CD14-positive monocyte (primary cell): ENCODE measurements around the gene CKMT2. TPM values are rescaled to one million over a fixed set of nuclear protein-coding genes. Genes with fewer than 3 reads are reported as not detected.

ENCODE experiments used
- DNase-seq, 3 donors: peaks; one replicate each; pipeline ENCODE4 v3.0.0-alpha.2; 2011 to 2022
- H2AFZ ChIP-seq: 2 replicates; pipeline ENCODE4 v1.6.0; 2012; ENCODE audit warnings: mild to moderate bottlenecking, low read depth, low read length, inconsistent platforms; ENCODE audit not compliant: insufficient read depth, poor library complexity, severe bottlenecking
- H3K27ac ChIP-seq, 2 donors: 1 replicate in 1 of 2; 2 replicates in 1 of 2; pipeline ENCODE4 v1.5.1; 2012 to 2013; ENCODE audit warnings: low read length in 2 of 2, control low read depth in 1 of 2, inconsistent platforms in 1 of 2, low read depth in 1 of 2, mild to moderate bottlenecking in 1 of 2
- H3K27me3 ChIP-seq, 2 donors: one replicate each; pipeline versions ENCODE4 v1.6.0 to v1.6.1; 2011 to 2013; ENCODE audit warnings: low read length in 2 of 2; ENCODE audit not compliant: control insufficient read depth in 2 of 2, insufficient read depth in 2 of 2
- H3K36me3 ChIP-seq, 2 donors: replicated peaks in 1 of 2; 1 replicate in 1 of 2; 2 replicates in 1 of 2; pipeline versions ENCODE4 v1.5.1 to v1.6.1; 2012 to 2013; ENCODE audit warnings: low read length in 2 of 2, control low read depth in 1 of 2, inconsistent platforms in 1 of 2, mild to moderate bottlenecking in 1 of 2; ENCODE audit not compliant: insufficient read depth in 2 of 2, control insufficient read depth in 1 of 2
- H3K4me1 ChIP-seq, 2 donors: 1 replicate in 1 of 2; 2 replicates in 1 of 2; pipeline versions ENCODE4 v1.5.1 to v1.6.1; 2012 to 2013; ENCODE audit warnings: low read length in 2 of 2, control low read depth in 1 of 2, inconsistent platforms in 1 of 2, mild to moderate bottlenecking in 1 of 2, moderate library complexity in 1 of 2; ENCODE audit not compliant: insufficient read depth in 2 of 2, control insufficient read depth in 1 of 2
- H3K4me2 ChIP-seq: replicated peaks from 2 replicates; pipeline ENCODE3; 2012; ENCODE audit warnings: low read length, moderate library complexity, mild to moderate bottlenecking; ENCODE audit not compliant: poor library complexity, severe bottlenecking; ENCODE audit errors: extremely low read depth
- H3K4me3 ChIP-seq, 3 experiments: fragments of 200-600 bp in 1 of 3; sonication (generic) in 1 of 3; replicated peaks in 1 of 3; 1 replicate in 2 of 3; 2 replicates in 1 of 3; pipeline ENCODE4 v1.5.1; 2011 to 2013; ENCODE audit warnings: low read length in 3 of 3, mild to moderate bottlenecking in 3 of 3, control low read depth in 2 of 3, low read depth in 2 of 3, inconsistent platforms in 1 of 3, moderate library complexity in 1 of 3
- H3K79me2 ChIP-seq: 2 replicates; pipeline ENCODE4 v1.6.0; 2012; ENCODE audit warnings: mild to moderate bottlenecking, control low read depth, inconsistent platforms, low read length, moderate library complexity; ENCODE audit not compliant: insufficient read depth
- H3K9ac ChIP-seq: 2 replicates; pipeline ENCODE4 v1.6.0; 2017; ENCODE audit warnings: low read length, mild to moderate bottlenecking; ENCODE audit not compliant: insufficient read depth, poor library complexity, severe bottlenecking
- H3K9me3 ChIP-seq, 2 donors: replicated peaks in 1 of 2; 1 replicate in 1 of 2; 2 replicates in 1 of 2; pipeline versions ENCODE4 v1.5.1 to v1.6.1; 2012 to 2013; ENCODE audit warnings: low read length in 2 of 2, control low read depth in 1 of 2; ENCODE audit not compliant: control insufficient read depth in 1 of 2, insufficient read depth in 1 of 2
- H4K20me1 ChIP-seq: 2 replicates; pipeline ENCODE4 v1.6.0; 2012; ENCODE audit warnings: mild to moderate bottlenecking, low read length, control low read depth, moderate library complexity; ENCODE audit not compliant: insufficient read depth
- H3K27ac Mint-ChIP-seq, 7 donors: one replicate each; pipeline ENCODE4 v1.8.0; 2020; ENCODE audit warnings: mild to moderate bottlenecking in 7 of 7, mixed read lengths in 7 of 7, moderate library complexity in 6 of 7, inconsistent platforms in 2 of 7
- H3K27me3 Mint-ChIP-seq, 3 donors: one replicate each; pipeline ENCODE4 v1.8.0; 2021 to 2022; ENCODE audit warnings: low read depth in 3 of 3, mild to moderate bottlenecking in 3 of 3, mixed read lengths in 3 of 3, moderate library complexity in 3 of 3, inconsistent platforms in 1 of 3
- H3K36me3 Mint-ChIP-seq, 2 donors: one replicate each; pipeline ENCODE4 v1.8.0; 2020; ENCODE audit warnings: mixed read lengths in 2 of 2, inconsistent platforms in 1 of 2, mild to moderate bottlenecking in 1 of 2
- H3K4me1 Mint-ChIP-seq: one replicate; pipeline ENCODE4 v1.8.0; 2020; ENCODE audit warnings: mild to moderate bottlenecking, mixed read lengths
- H3K4me3 Mint-ChIP-seq, 2 donors: one replicate each; pipeline ENCODE4 v1.8.0; 2020; ENCODE audit warnings: mild to moderate bottlenecking in 2 of 2, mixed read lengths in 2 of 2, moderate library complexity in 1 of 2
- H3K9me3 Mint-ChIP-seq, 7 donors: one replicate each; pipeline ENCODE4 v1.8.0; 2020 to 2022; ENCODE audit warnings: mixed read lengths in 7 of 7, mild to moderate bottlenecking in 6 of 7, moderate library complexity in 6 of 7, inconsistent platforms in 2 of 7
- CTCF ChIP-seq: fragments of 200-600 bp; IDR thresholded peaks from one replicate; pipeline ENCODE4 v1.8.0; 2022; ENCODE audit warnings: antibody characterized with exemption, mild to moderate bottlenecking
- WGBS: methylation state at CpG from one replicate; pipeline ENCODE4 v1.1.5; 2013; ENCODE audit warnings: missing lambda C conversion rate; ENCODE audit not compliant: insufficient coverage; 5-methylcytosine and 5-hydroxymethylcytosine counted together
- intact Hi-C, 2 donors: fragments of 100-400 bp; cut with micrococcal nuclease; formaldehyde crosslinking; loops; one replicate each; pipeline versions ENCODE4 v1.15.0 to v1.15.1; 2023
- polyA plus RNA-seq, 3 donors: library from polyadenylated mRNA; depleted of rRNA in 1 of 3; unstranded in 2 of 3; stranded (reverse) in 1 of 3; fragments of 300-500 nt in 2 of 3; fragments of >200 nt in 1 of 3; fragmentation: Illumina TruSeq in 2 of 3; gene quantifications; 1 replicate in 2 of 3; 2 replicates in 1 of 3; pipeline ENCODE4 v1.2.3, GENCODE V29; 2012 to 2021

The CKMT2 gene
- polyA plus RNA-seq, 3 donors, result not detected

GRCh38 chr5:81246697-81247096 is 13.6 kb downstream of the CKMT2 start:
- TF ChIP-seq CTCF, result no peak
- DNase-seq, result no peak
- Histone ChIP-seq H3K4me2 (no peak overlapping the region), H3K4me3 (no peak overlapping the region), H3K9ac (no peak overlapping the region), H2AFZ (no peak overlapping the region), H3K27ac (no peak overlapping the region), H3K27me3 (no peaks in the 10 kb centered on the region), H4K20me1 (no peaks in the 10 kb centered on the region), H3K36me3 (no peaks in the 10 kb centered on the region), H3K79me2 (no peaks in the 10 kb centered on the region), H3K4me1 (no peaks in the 10 kb centered on the region), H3K9me3 (no peaks in the 10 kb centered on the region)
- H3K27ac Mint-ChIP-seq, result no peak overlapping the region
- no peak overlapping the region for H3K4me3 Mint-ChIP-seq
- peaks cover 0 to 3% (median 0%) of the 10 kb centered on the region in 3 donors for H3K27me3 Mint-ChIP-seq
- H3K36me3 Mint-ChIP-seq, result peaks cover 2% of the 10 kb centered on the region in 2 donors
- WGBS, result 100% methylated on average over 4 of the region's 6 CpGs
- peaks cover 0 to 3% (median 0%) of the 10 kb centered on the region in 7 donors for H3K9me3 Mint-ChIP-seq
- H3K4me1 Mint-ChIP-seq, result no peaks in the 10 kb centered on the region
- intact Hi-C loops, result no loop called here

- no peak overlapping the region for H3K27ac ChIP-seq
- no peaks in the 10 kb centered on the region for H3K36me3 ChIP-seq
- peaks cover 0 to 3% (median 0%) of the 10 kb centered on the region in 7 donors for H3K9me3 Mint-ChIP-seq
- no peaks in the 10 kb centered on the region for H3K4me1 Mint-ChIP-seq
- H3K9ac ChIP-seq, result no peak overlapping the region
- intact Hi-C loops, result no loop called here
- H3K9me3 ChIP-seq, result peaks cover 0 to under 1% of the 10 kb centered on the region in 2 donors
- H3K4me3 Mint-ChIP-seq, result no peak overlapping the region
- no peak for DNase-seq
- no peak overlapping the region for H3K4me3 ChIP-seq
- no peak overlapping the region for H3K27ac Mint-ChIP-seq
- H3K4me2 ChIP-seq, result no peak overlapping the region
- H3K27me3 Mint-ChIP-seq, result peaks cover 0 to 3% (median 0%) of the 10 kb centered on the region in 3 donors
- 100% methylated on average over 2 of the region's 3 CpGs for whole genome bisulfite sequencing
- no peaks in the 10 kb centered on the region for H4K20me1 ChIP-seq
- no peaks in the 10 kb centered on the region for H3K4me1 ChIP-seq
- H3K27me3 ChIP-seq, result no peaks in the 10 kb centered on the region
- peaks cover 0 to 2% of the 10 kb centered on the region in 2 donors for H3K36me3 Mint-ChIP-seq
- H2AFZ ChIP-seq, result no peak overlapping the region
- no peaks in the 10 kb centered on the region for H3K79me2 ChIP-seq
- TF ChIP-seq CTCF, result no peak
Observed at GRCh38 chr5:81247441-81247972, 14.4 kb downstream of the CKMT2 start.
